Measurements from ENCODE around the gene CFAP119.

The CFAP119 gene

DNA sequence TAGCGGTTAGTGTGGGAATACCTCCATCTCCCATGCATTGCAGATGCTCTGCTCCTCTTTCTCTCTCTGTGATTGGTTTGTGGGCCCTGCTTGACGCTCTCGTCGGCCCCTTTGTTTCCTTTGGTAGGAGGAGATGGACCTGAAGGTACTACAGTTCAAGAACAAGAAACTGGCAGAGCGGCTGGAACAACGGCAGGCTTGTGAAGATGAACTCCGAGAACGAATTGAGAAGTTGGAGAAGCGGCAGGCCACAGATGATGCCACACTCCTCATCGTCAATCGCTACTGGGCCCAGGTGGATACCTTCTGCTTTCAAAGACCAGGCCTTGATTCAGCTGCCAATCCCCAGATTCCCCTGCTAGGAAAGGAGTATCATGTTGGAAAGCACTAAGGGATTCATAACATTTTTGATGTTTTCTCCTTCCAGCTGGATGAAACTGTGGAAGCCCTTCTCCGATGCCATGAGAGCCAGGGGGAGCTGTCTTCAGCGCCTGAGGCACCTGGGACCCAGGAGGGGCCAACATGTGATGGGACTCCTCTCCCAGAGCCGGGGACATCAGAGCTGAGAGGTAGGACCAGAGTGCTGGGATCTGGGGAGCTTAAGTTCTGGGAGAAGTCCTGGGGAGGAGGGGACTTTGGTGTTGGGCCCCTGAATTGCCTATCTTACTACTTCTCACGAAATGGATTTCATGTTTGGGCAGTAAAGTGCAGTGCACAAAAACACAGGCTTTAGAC lies 1.3 kb upstream of the CFAP119 start:
- no peak for DNase-seq (ENCODE audit: low spot score)

DNA sequence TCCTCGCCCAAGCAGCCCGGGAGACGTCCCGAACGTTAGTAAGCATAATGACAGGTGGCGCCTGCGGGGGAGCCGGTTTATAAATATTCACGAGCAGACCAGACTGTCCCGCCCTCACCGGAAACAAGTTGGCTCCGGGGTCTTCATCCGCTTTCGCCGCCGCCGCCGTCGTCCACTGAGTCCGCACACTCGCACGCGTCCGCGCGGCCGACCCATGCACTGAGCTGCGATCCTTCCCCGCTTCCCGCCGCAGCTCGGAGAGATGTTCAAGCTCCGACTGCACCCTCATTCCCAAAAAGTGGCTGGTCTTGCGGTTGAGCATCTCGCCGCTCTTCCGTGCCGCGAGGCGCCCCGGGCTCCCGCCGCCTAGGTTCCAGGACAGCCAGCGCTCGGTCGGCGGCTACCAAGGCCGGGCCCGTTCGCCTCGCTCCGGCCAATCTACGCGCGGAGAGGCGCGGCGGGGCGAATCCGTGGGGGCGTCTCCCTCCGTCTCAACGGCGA lies 385 bp downstream of the CFAP119 start:
- no peak for DNase-seq (ENCODE audit: low spot score)

DNA sequence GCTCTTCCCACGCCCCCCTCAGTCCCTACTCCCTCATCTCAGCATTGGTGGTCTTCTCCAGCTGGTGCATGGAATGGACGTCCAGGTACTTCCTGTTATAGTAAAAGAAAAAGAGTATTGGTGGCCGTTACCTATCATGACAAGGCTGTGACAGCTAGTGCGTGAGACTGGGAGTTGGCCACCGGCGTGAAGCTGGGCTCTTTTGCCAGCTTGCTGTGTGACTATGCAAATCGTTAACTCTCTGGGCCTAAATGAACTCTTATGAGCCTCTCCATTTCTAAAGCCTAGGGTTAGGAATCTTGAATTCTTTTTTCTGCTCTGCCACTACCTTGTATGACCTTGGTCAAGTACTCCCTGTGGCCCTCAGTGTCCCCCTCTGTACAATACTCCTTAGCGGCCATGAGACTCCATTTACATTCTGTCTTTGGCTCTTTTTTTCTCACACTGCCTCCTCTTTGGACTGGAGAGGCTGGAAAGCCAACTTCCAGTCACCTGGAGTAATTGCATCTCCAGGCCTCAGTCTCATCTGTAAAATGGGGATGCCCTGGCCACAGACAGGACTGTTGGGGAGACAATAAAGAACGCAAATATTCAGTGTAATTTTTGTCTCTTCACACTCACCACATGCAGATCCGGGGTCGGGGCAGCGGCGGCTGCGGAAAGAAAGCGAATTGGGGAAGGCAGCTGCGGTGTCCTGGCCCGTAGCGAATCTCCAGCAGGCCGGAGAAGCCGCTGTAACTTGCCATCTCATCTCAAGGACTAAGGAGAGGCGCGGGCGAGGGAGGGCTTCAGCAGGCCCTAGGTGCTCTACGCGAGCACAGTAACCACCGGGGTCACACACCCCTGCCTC lies 1.1 kb downstream of the CFAP119 start:
- DNase-seq (ENCODE audit: low spot score): peak; percentile 37

GRCh38 chr16:30760001-30760559 lies 1.8 kb downstream of the CFAP119 start:
- no peak for DNase-seq (ENCODE audit: low spot score)

GRCh38 chr16:30758988-30759491 lies 2.8 kb downstream of the CFAP119 start:
- no peak for DNase-seq (ENCODE audit: low spot score)

DNA sequence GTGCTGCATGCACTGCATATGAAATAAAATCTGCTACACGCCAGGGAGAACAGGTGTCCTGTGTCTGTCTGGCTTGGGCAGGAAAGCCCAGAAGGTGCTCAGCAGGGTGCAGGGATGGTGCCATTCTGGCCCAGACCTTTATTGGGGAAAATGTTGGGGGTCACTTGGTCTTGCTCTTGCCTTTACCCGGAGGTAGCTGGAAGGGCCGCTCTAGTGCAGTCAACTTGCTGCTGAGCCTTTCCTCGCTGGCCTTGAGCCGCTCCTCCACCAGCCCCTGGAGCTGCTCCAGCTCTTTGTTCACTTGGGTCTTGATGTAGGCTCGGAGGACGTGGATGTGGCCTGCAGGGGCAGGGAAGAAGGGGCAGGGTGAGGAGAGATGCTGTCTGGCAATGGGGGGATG lies 4.5 kb downstream of the CFAP119 start:
- DNase-seq (ENCODE audit: low spot score): no peak

- no peak for DNase-seq (ENCODE audit: low spot score)
These were observed 5.1 kb downstream of the CFAP119 start for GRCh38 chr16:30756781-30757100.

GRCh38 chr16:30755955-30756780 lies 5.7 kb downstream of the CFAP119 start:
- DNase-seq (ENCODE audit: low spot score): no peak

DNA sequence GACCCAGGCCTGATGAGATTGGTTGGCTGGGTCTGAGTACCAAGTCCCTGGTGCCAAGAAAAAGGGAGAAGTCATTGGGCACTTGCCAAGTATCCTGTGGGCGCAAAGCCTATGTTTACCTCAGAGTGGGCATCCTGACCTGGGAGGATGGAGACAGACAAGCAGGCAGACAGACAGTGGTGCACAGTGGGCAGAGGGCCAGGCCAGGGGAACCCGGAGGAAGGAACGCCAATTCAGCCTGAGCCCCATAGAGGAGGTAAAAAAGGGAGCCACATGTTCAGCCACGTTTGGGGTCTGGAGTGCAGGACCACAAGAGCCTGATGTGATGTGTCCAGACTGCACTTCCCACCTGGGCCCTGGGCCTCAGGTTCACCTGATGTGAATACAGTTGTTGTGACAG lies 8.3 kb downstream of the CFAP119 start:
- DNase-seq (ENCODE audit: low spot score): no peak

DNA sequence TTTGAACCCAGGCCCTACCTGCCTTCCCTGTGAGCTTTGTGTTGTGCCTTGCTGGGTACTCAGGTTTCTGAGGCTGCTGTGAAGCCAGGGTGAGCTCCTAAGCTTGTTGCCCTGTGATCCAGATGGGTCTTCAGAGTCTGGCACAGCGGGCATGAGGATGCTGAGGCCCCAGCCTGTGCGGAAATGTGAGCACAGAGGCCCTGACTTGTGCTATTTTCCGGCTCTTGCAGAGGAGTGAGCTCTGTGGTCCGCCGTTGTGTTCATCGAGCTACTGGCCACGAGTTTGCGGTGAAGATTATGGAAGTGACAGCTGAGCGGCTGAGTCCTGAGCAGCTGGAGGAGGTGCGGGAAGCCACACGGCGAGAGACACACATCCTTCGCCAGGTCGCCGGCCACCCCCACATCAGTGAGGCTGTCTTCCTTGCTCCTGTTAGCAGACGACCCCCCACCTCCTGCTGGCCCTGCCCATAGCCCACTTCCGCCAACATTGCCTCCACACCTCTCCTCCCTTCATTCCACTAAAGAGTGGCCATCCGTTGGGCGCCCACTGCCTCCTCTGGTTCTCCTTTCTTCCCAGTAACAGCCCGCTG lies 10.9 kb downstream of the CFAP119 start:
- DNase-seq (ENCODE audit: low spot score): no peak

DNA sequence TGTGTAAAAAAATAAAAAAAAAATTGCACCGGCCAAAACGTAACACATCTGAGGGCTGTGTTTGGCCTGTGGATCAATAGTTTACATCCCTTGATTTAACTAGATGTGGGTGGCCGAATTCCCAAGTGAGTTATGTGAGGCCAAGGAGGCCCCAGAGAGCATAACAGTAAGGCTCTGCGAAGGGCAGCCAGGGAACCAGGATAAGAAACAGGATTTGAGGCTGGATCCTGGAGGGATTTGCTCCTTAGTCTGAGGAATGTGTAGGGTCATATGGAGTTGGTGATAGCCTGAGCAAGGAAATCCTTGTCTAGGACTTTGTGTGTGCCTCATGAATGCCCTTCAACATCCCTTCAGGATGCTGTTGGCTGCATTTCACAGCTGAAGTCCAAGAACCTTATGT lies 11.7 kb downstream of the CFAP119 start:
- no peak for DNase-seq (ENCODE audit: low spot score)

DNA sequence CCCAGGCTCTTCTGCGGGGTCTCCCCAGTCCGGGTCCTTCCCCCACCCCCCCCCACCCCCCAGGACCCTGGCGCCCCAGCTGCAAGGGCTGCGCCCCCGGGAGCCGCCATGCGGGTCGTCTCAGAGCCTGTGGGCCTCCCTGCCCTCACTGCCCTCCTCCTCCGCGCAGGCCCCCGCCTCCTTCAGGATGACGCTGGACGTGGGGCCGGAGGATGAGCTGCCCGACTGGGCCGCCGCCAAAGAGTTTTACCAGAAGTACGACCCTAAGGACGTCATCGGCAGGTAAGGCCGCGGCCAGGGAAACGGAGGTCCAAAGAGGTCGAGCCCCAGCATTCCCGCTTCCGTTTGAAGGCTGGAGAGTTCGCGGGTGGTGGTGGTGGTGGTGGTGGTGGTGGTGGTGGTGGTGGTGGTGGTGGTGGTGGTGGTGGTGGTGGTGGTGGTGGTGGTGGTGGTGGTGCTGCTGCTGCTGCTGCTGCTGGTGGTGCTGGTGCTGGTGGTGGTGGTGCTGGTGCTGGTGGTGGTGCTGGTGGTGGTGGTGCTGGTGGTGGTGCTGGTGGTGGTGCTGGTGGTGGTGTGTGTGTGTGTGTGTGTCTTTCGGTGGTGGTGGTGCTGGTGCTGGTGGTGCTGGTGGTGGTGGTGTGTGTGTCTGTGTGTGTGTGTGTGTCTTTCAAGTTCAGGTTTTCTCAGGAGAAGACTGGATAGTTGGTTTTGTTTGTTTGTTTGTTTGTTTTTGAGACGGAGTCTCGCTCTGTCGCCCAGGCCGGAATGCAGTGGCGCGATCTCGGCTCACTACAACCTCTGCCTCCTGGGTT lies 13.0 kb downstream of the CFAP119 start:
- peak; percentile 67 for DNase-seq (ENCODE audit: low spot score)

DNA sequence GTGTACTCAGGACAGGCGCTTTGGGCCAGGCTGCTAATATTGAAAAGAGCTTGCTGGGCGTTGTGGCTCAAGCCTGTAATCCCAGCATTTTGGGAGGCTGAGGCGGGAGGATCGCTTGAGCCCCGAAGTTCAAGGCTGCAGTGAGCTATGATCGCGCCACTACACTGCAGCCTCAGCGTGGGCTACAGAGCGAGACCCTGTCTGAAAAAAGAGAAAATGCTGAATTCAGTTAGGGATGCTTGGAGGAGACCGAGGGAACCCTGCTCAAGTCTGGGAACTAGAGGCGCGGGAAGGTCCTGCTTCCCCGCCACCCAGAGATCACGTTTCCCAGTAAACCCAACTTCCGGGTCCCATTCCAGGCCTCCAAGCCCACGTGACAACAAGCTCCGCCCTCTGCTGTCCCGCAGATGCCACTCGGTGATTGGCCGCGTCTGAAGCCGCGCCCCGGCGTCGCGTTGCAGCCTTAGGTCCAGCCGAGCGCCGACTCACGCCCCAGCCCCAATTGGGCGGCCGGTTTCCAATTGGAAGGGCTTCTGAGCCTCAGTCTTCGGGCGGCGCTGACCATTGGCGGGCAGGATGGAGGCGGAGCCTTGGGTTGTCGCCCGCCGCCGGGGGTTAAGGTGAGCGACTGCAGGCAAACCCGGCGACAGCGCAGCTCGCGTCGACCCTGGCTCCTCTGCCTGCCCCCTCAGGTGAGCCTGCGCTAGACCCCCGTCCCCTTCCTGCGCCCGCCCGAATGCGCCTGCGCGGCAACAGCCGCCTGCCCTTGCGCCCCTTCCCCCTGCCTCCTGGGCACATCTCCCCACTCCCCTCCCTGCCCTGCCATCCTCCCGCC lies 13.8 kb downstream of the CFAP119 start, which contains the start of gene PHKG2:
Gene PHKG2 (plus strand): TSS at position 627 of the 835 bp plus-strand sequence. CDS start 396 bp downstream, outside the sequence.
- DNase-seq (ENCODE audit: low spot score): peak; percentile 99

DNA sequence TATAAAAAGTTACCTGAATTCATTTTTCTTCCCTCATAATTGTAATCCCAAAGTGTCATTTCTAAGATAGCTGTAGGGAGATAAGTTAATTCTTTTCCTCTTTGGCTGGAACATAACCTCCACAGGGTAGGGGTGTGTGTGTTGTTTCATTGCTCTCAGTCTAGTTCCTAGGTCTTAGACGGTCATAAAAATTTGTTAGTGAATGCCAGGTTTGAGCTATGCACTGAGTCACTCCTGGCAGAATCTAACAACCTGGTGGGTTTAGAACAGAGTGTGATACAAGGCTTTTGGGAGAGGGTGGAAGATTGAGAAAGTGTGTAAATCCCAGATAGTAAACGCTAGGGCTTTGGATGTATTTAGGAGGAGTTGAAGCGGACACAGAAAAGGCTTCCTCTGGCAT lies 14.5 kb downstream of the CFAP119 start:
- DNase-seq (ENCODE audit: low spot score): no peak

DNA sequence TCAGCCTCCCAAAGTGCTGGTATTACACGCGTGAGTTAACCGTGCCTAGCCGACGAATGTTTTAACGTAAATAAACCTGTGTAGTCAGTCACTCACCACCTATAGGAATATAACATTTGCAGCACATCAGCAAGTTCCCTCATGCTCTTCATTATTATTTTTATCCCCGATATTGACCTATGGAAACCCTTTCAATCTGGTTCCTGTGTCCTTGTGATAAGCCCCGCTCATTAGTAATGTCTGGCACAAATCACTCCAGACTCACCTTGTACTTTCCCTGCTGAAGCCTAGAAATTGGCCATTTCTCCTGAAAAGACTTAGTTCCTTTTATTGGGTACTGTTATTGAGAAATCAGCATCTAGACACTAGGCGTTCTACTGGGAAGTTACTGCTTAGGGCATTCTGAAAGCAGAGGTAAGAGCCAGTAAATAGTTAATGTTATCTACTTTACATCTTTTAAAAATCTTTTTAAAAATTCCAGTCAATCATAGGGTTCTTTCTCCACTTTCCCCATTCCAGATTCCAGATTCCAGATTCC lies 15.2 kb downstream of the CFAP119 start:
- DNase-seq (ENCODE audit: low spot score): no peak

GRCh38 chr16:30745082-30745481 lies 16.8 kb downstream of the CFAP119 start:
- DNase-seq (ENCODE audit: low spot score): no peak

- DNase-seq (ENCODE audit: low spot score): no peak
These were observed 17.7 kb downstream of the CFAP119 start for GRCh38 chr16:30744183-30744582.

DNA sequence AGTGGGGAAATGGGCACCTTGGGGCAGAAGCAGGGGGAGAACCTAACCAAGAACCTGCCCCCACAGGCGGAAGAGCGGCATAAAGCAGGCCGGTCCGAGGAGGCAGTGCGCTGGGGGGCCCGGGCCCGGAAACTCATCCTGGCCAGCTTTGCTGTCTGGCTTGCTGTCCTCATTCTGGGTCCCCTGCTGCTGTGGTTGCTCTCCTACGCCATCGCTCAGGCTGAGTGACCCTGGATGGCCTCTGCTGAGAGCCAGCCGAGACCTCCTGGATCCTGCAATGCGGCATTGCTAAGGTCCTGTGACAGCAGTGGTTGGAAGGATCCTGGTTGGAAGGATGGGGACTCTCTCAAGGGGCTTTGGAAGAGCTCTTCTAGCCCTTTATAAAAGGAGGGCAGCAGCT lies 18.1 kb downstream of the CFAP119 start:
- no peak for DNase-seq (ENCODE audit: low spot score)

DNA sequence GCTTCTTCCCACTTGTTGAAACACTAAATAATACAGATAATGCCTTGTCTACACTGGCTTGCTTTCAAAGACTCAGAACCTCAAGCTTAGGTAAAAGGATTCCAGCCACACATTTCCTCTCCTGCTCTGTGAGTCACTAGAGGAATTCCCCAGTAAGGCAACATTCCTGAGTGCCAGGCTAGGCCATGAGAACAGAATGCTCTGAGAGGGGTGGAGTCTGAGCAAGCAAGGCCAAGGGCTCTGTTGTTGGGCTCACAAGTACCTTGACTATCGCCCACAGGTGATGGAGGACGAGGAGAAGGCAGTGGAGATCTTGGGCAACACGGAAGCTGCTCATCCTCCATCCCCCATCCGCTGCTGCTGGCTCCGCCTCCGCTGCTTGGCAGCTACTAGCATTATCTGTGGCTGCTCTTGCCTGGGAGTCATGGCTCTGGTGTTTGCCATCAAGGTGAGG lies 20.4 kb downstream of the CFAP119 start:
- DNase-seq (ENCODE audit: low spot score): peak; percentile 94
